Activated CD4-positive, alpha-beta T cell treated with anti-CD3 and anti-CD28 coated beads, Interleukin-10, Interleukin-2, amounts not matched to agents 100 ng/mL and 50 ng/mL, durations not matched to agents 16 hours and 8 hours (primary cell): ENCODE data around the gene B3GNT2.
"Not testable (repeated sequence)": the region's sequence is repeated elsewhere in the genome, so short reads cannot be mapped to it uniquely, and the experiment has no call there.

Experiments
- DNase-seq: peaks from one replicate; pipeline ENCODE4 v3.0.0-alpha.2; 2020

The B3GNT2 gene

DNA sequence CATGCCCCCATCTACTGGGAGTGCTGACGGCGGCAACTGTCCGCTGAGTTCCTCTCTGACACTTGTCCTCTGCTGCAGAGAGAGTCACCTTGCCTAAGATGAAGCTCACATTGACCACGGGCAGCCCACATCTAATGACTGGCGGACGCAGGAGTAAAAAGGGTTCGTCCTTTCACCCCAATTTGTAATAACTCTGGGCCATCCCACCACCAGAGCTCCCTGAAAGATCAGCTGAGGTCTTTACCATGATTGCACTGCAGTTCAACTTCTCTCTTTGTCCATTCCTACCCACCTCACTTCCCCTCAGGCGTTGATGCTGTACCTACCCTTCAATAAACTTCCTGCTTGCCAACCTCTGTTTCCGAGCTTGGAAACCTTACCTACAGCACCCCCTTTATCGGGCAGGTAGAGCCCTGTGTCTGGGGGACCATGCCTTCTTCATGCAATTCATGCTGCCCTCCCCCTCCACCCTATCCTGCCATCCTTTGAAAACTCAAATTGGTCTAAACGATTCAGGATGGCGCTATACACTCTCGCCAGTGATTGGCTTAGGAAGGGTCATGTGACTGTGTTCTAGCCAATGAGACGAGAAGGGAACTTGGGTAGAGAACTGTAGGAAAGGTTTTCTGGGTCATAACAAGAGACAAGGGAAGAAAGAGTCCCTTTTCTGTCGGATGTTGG lies 10.3 kb upstream of the B3GNT2 start:
- DNase-seq, result no peak

DNA sequence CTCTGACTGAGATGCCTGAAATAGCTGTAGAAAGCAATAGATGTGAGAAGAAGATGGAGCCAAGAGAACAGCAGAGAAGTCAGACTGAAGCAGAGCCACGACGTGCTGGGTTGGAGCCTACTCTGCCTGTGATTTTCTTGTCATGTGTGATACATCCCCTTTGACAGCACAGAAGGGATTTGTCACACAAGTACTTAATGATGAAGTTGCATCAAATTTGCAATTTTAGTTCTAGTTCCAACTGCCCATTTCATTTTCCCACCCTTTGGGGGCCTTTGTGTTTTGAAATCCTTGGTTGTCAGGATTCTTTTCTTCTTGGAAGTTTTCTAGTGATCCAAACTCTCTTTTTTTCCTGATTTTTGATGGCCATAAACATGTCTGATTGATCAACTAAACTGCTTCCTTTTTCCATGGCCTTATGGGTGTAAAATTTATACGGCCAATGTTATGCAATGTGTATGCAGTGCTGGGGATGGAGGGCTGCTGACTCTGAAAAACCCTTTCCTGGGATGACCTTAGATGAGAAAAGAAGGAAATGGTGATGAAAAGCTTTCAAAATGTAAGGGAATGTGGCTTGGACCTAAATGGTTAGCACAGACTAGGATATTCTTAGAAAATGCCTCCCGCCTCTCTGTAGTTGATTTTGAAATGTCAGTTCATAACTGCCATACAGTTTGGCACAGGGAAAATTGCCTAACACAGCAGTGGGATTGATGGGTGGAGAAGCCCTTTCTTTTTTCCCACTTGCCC lies 9.6 kb upstream of the B3GNT2 start:
- DNase-seq, result no peak

DNA sequence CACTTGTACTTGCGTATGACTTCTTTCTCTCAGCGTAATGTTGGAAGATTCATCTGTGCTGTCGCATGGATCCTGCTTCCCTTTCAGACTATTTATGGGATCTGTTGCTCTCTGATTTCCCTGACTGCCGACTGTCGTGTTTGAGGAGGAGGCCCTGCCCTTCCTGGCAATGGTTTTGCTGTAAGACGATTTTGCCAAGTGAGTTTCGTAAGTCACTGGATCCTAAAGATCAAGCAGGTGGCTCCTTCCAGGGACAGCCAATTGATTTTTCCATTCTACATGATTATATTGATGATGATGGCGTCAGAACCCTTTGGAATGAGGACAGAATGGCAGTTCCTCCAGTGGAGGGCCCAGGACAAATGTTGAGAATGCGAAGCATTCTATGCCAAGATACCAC lies 8.7 kb upstream of the B3GNT2 start:
- no peak for DNase-seq

DNA sequence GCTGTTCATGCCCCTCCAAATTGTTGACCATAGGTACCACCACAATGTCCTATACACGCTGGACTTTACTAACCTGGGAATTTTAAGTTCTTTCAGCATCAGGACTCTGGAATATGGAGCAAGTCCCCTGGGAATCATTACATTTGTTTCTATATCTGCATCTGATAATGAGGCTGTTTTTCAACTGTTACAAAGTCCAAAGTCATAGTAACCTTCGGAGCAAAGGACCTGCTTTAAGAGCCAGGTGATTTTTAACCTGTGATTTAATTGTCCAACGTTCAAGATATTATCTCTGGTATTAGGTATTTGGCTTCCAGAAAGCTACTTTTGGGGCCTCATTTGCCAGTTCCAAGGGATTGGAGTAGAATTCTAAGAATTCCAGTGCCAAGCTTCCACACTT lies 7.5 kb upstream of the B3GNT2 start:
- DNase-seq, result no peak

DNA sequence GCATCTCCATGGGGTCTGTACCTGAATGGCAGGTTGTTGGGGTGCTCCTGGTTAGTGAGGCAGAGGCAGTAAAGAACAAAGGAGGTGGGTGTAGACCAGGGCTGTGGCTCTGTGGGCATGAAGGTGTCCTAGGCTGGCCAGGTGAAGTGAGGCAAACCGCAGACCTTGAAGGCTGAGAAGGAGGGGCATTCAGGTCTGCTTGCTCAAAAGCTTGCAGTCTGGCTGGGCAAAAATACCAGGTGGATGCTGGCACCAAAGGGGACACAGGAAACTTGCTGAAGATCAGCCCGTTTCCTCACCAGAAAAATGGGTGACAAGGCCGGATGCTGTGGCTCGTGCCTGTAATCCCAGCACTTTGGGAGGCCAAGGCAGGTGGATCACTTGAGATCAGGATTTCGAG lies 6.7 kb upstream of the B3GNT2 start:
- no peak for DNase-seq

DNA sequence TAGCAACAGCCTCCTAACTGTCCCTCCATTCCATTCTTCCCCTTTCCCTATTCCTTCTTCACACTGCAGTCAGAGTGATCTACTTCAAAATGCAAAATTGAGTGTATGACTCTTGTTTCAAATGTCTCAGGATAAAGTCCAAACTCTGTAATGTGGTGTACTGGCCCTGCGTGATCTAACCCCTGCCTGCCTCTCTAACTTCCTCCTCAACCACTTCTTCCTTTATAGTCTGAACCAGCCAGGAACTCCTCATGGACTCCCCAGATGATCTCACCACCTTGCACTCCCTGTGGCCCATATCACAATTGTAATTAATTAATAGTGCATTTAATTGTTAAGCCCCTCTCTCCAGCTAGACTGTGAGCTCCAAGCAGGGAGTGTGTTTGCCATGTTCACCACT lies 3.1 kb upstream of the B3GNT2 start:
- DNase-seq, result no peak

DNA sequence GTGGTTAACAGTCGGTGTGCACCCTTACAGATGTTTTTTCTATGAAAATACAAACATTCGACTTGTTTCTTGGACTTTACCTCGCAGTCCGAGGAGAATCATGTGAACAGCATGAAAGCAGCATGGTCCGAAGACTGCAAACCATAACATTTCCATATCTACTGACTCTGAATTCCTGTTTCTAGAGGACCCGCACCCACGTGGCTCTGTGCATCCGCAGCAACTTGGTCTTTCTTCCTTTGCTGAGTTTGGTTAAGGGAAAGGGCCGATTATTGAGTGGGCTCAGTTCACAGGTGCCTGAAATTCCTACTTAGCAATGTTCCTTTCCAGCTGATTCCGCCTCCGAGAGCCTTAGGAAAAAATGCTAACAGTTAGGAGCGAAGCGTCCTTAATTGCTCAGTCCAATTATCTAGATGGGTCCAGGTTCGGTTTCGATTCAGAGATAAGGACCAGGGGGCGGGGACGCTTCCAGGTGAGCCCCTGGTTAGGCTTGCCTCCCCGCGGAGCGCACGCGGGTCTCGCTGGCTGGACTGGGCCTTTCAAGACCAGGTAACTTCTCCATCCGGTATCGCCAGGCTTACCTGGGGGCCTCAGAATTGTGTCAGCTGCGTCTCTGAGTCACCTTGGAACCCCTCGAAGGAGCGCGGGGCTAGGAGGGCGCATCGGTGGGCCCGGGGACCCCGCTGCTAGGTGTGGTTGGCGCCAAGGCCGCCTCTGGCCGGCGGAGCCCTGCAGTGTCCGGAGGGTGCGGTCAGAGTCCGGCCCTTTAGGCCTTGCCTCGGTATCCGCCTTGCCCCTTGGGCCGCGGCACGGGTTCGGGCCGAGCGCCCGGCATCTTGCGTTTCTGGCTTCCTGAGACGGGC lies 1.1 kb upstream of the B3GNT2 start:
- DNase-seq, result no peak

DNA sequence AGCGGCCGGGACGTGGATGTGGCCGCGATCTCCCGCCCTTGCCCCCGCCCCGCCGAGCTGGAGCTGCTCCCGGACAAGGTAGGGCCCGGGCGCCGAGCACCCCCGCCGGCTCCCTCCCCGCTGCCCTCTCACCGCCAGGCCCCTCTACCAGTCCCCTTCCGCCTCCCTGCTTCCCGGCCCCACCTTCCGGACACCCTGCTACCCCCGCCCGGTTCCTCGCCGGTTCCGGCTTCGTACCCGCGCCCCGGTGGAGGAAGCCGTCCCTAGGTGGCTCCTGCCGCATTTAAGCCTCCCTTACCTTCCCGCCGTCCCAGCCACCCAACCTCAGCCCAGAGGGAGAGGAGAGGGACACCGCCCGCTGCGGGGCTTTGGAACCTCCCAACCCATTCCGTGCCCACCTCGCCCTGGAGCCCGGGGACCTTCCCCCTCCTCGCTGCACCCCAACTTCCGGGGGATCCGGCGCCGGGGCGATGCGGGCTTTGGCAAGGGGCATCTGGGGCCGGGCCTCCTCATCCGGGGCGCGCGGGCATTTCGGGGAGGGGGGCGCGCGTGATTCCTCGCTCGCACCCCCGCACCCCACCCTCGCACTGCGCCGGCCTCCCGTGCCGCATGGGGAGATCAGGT lies 475 bp downstream of the B3GNT2 start:
- DNase-seq, result peak; percentile 65

DNA sequence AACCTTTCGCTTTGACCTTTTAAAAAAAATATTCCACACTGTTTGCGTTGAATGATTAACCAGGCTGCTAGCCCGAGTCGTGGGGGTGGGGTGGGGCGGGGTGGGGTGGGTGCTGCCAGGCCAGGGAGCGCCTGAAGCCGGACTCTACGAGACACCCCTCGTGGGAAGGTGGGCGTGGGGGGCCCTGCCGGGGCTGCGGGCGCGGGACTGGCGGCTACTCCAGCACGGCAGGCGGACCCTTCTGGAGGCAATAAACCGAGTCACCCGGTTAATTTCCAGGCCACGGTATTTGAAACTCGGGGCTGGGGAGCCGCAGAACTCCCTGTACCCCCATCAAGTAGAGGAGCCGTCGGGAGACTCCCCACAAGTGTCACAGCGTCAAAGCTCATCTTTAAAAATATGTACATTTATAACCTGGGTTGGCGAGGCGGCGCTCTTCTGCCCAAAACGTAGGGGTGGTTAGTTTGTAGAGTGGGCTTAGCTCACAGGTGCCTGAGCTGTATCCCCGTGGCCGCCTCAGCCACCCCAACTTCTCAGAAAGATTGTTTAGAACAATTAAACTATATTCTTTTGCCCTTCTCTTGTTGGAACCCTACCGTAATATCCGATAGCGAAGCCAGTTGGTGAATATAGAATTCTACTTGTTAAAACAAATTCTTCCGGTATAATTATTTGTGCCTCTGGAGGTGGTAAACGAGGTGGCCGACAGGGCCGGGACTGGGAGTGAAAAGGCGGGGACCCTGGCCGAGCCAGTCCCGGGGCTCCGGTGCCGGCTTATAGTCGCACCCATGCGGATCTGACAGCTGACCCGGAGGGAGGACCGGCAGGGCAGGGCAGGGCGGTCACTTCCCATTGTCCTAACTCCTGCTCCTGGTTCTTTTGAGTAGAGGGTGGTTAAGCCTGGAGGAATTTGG lies 1.4 kb downstream of the B3GNT2 start:
- DNase-seq, result peak; percentile 49

DNA sequence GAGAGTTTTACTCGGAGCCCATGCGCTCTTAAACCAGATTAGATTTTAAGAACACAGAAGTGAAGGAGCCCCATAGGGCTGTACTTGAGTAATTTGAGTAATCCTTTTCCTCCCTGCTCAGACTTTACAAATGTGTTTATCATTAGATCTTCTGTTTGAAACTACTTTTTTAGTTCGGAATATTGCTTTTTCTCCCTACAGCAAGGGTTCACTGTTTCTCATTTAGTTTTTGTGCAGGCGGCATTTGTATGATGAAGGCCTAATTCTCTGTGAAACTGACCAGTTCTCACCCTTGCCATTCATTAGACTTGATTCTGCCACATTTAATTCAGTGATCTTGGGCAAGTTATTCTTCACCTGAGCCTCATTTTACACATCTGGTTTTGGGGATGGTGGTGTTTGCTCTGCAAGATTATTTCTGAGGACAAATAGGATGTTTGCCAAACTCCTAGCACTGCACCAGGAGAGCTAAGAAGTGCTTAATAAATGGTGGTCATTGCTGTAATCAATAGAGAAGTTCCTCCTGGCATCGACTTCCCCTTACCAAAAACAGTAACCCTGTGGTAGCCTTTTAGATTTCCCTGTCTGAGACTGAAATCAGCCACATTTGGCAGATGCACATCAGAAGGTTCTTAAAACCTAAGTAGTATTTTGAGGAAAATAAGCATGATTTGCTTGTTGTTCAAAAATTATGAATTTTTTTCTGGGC lies 2.2 kb downstream of the B3GNT2 start:
- DNase-seq, result peak; percentile 41

DNA sequence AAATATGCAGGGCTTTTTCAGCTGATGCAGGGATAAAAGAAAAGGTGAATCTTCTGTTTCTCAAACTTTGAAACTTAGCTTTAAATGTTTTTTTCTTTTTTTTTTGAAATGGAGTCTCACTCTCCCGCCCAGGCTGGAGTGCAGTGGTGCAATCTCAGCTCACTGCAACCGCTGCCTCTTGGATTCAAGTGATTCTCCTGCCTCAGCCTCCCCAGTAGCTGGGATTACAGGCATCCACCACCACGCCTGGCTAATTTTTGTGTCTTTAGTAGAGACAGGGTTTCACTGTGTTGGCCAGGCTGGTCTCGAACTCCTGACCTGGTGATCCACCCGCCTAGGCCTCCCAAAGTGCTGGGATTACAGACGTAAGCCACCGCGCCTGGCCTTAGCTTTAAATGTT lies 2.9 kb downstream of the B3GNT2 start:
- DNase-seq, result not testable (repeated sequence)

DNA sequence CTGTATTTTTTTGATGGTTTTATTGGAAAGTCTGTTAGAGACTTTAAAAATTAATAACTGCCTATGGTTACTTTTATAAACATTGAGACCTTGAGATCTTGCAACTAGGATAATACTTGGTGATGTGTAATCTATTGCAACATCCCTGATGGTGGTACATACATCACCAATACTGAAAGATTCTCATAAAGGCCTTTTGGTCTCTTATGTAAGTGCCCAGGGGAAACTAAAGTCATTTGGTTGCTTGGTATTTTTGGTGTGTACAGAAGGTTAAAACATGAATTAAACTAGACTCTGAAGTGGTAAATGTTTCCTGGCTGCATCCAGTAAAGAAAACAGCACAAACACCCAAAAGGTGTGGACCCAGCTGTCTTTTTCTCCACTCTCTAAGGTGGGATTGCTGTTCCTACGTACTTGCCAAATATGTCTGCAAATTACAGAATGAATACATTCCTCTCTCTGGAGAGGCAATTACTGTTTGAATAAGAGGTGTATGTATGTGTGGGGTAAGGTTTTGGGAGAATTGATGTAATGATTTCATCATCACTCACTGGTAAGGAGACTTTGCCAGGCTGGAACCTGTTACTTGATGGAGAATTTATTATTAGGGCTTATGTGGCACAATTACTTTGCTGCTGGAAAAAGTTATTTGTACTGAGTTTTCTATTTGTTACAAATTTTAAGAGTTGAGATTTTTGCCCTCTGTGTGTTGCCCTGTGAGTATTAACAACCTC lies 3.6 kb downstream of the B3GNT2 start:
- peak; percentile 66 for DNase-seq

DNA sequence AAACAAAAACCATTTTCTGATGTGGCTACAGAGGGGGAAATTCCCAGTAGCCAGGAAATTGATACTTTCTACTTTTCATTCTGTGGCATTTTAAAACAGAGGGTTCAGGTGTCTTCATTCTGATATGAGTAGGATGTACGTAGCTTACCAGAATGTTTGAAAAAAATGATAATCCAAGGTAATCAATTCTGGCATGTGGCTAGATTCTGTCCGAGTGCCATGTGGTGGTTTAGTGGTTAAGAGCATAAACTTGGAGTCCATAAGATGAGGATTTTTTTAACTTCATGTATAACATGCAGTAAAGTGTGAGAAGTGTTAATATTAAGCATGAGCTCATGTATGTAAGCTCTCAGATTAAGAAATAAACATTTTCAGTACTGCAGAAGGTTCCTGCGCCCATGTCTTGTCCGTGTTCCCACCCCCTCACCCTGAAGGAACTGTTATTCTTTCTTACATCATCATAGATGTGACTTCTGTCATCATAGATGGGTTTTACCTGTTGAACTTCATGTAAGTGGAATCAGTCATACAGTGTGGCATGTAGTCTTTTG lies 4.5 kb downstream of the B3GNT2 start:
- DNase-seq, result peak; percentile 67

DNA sequence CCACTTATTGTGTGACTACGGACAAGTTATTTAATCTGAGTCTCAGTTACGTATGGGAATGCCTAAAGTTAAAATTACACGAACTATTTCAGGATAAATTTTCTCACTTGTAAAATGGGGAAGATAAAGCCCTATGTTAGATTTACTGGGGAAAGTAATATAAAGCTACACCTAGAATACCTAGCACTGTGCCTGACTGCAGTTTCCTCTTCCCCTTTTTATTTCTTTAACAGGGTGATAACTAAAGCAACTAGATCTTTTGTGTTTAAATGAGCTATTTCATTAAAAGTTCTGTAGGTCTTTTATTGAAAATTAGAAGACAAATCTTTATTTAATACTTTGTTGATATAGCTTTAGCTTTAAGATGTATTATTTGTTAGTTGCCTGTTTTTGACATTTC lies 5.0 kb downstream of the B3GNT2 start:
- no peak for DNase-seq

DNA sequence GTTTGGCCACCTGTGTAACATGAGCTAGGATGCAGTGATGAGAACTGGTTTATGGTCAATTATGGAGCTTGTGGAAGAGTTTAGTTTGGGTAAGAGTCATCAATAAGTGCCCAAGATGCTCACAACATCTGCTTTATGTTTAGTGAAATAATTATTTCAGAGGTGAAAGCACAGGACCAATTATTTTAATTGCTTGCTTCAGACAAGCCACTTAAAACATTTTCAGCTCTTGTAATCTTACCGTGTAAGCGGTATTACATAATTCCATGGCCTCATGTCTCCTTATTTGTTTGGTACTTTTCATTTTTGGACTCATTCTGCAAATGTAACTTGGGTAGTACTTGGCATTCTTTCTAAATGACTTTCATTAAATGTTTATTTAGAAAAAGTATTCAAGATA lies 5.4 kb downstream of the B3GNT2 start:
- no peak for DNase-seq

DNA sequence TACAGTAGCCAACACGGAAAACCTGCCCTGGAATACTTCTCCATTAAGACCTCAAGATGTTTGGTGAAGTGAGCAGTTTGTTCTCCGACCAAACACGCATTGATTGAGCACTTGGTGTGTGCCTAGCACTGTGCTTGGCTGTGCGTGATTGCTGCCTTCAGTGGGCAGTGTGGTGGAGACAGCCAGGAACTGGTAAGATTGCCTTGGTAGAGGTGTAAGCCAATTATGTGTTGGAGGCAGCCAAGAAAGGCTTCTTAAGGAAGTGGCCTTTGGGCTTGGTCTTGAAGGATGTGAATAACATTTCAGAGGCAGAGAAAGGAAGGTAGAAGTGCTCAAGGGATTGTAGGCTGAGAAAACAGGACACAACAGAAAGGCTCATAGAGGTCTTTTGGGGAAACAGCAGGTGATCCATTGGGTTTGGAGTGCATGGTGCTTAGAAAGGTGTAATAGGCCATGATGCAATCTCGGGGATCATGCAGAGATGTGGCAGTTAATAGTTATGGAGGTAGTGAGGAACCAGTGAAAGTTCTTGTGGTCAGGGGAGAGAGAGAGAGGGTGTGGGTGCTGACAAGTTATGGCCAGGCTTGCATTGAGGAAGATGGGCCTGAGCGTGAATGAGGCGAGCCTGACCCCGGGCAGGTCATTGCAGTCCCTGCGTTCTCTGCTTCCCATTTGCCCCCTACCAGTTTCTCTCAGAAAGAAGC lies 6.3 kb downstream of the B3GNT2 start:
- peak; percentile 46 for DNase-seq

DNA sequence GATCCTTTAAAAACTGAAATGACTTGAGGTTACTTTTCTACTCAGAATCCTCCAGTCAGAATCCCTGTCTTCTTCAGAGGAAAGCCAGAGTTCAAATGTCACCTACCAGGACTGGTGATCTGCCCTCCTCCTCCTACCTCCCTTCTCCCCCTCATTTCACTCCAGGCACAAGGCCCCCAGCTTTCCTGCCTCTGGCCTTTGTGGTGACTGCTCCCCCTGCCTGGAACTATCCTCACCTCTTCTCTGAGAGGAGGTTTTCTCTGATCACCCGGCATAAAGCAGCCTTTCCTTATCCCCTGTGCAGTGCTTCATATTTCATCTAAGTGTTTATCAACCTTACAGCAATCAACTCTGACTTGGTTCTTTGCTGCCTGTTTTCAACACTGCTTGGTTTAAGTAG lies 6.8 kb downstream of the B3GNT2 start:
- no peak for DNase-seq

DNA sequence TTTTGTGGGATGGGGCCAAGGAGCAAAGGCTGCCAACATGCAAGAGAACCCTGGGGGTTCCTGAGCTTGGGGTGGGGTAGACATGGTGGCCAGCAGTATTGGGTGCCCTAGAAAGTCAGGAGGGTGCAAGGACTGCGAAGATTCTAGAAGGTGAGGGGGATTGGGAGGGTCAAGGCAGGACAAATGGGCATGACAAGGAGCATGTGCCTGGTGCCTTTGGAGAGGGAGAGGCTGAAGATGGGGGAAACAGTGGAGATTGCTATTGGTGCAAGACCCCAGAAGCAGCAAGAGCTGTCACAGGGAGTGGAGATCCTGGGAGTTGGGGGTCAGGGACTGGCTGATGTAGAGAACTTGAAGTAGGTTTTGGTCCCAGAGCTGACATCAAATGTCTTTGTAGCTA lies 7.5 kb downstream of the B3GNT2 start:
- DNase-seq, result no peak

DNA sequence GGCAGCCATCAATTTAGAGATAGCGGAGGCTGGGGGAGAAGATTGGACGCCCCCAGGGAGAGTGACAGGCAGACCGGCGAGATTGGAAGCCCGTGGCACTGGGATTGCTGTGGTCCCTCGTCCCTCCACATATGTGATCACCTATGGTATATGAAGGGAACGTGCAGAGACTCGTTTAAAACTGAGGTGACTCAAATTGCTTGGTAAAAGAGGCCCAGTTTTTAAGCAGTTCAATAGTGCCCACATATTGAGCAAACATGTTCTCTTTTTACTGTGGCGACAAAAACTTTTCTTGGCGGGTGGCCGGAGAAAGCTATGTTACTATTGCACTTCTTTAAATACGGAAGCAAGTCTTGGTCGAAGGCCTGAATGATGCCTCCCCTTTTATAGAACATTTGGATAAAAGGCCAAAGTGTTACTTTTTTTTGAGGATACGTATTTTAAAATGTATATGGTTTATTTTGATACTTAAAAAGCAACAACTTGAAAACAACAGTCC lies 9.1 kb downstream of the B3GNT2 start:
- DNase-seq, result no peak

DNA sequence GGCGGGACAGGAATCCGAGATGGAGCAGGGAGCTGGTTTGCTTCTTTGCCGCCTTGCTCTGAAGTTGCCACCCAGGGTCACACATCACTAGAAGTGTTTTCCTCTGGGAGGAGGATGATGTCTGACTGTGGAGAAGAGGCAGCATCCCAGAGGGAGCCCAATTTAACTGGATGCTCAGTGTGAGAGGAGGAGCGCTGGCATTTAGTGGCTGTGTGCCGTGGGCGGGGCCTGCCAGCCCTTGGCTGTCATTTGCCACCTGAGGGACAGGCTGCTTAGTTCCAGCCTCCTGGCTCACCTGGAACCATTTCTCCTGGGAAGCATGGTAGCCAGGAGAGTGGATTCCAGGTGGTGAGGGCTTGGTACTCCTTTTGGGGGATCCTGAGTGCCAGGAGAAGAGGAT lies 9.6 kb downstream of the B3GNT2 start:
- no peak for DNase-seq
